B cell (primary cell): ENCODE measurements around the gene WDR19.

Source experiments
- CTCF ChIP-seq: fragments of 200-600 bp; IDR thresholded peaks from one replicate; pipeline ENCODE4 v1.8.0; 2022; ENCODE audit warnings: antibody characterized with exemption, mild to moderate bottlenecking
- EZH2 ChIP-seq: IDR thresholded peaks from 2 replicates; pipeline ENCODE4 v1.6.1; 2012; ENCODE audit warnings: borderline replicate concordance, low read depth, mild to moderate bottlenecking, moderate library complexity, low read length; ENCODE audit not compliant: insufficient read depth, poor library complexity, severe bottlenecking

- TF ChIP-seq CTCF = no peak
- TF ChIP-seq EZH2 = no peak
These were observed 102.9 kb downstream of the WDR19 start for GRCh38 chr4:39285111-39285795.
